NT2/D1 (cell line): Measurements from ENCODE around the gene PARPBP.
A peak's percentile ranks its signal among the peaks of the same experiment; 100 is the strongest.

Experiments
- DNase-seq: peaks from one replicate; pipeline ENCODE4 v3.0.0-alpha.2; 2011; ENCODE audit warnings: low read depth, low spot score
- H3K27me3 ChIP-seq: 2 replicates; pipeline ENCODE4 v1.6.0; 2011; ENCODE audit warnings: mild to moderate bottlenecking; ENCODE audit not compliant: insufficient read length, insufficient read depth
- H3K36me3 ChIP-seq: 2 replicates; pipeline ENCODE4 v1.6.1; 2011; ENCODE audit warnings: mild to moderate bottlenecking, low read length, mixed read lengths; ENCODE audit not compliant: insufficient read depth, insufficient read length
- H3K4me1 ChIP-seq: 2 replicates; pipeline ENCODE4 v1.5.1; 2011; ENCODE audit not compliant: insufficient read depth, insufficient read length
- H3K4me3 ChIP-seq: 2 replicates; pipeline ENCODE4 v1.5.1; 2011; ENCODE audit warnings: low read depth; ENCODE audit not compliant: insufficient read length
- H3K9ac ChIP-seq: 2 replicates; pipeline ENCODE4 v1.6.0; 2011; ENCODE audit warnings: low read depth; ENCODE audit not compliant: insufficient read length
- H3K9me3 ChIP-seq: 2 replicates; pipeline ENCODE4 v1.5.1; 2011; ENCODE audit warnings: mild to moderate bottlenecking, low read length; ENCODE audit not compliant: insufficient read depth
- SUZ12 ChIP-seq: IDR thresholded peaks from 2 replicates; pipeline ENCODE4 v1.6.1; 2011; ENCODE audit not compliant: insufficient read length, insufficient read depth; ENCODE audit errors: extremely low read depth
- YY1 ChIP-seq: IDR thresholded peaks from 2 replicates; pipeline ENCODE4 v1.6.1; 2011; ENCODE audit not compliant: insufficient read length, insufficient read depth
- ZNF274 ChIP-seq: IDR thresholded peaks from 2 replicates; pipeline ENCODE4 v1.6.1; 2011; ENCODE audit warnings: mild to moderate bottlenecking, low read depth, low read length

PARPBP gene

GRCh38 chr12:102169922-102170621, 50.1 kb downstream of the PARPBP start:
- TF ChIP-seq SUZ12: no peak
- no peak for TF ChIP-seq ZNF274
- no peak for TF ChIP-seq YY1
- Histone ChIP-seq H3K4me1 (no peaks in the 10 kb centered on the region), H3K36me3 (peaks cover 11% of the 10 kb centered on the region), H3K9me3 (no peaks in the 10 kb centered on the region), H3K9ac (no peak overlapping the region), H3K27me3 (no peaks in the 10 kb centered on the region), H3K4me3 (no peak overlapping the region)
- peak; percentile 6 for DNase-seq

- Histone ChIP-seq H3K27me3 (no peaks in the 10 kb centered on the region), H3K36me3 (peaks cover 6% of the 10 kb centered on the region), H3K4me1 (no peaks in the 10 kb centered on the region), H3K9ac (no peak overlapping the region), H3K9me3 (no peaks in the 10 kb centered on the region), H3K4me3 (no peak overlapping the region)
- DNase-seq: no peak
- TF ChIP-seq YY1: no peak
- TF ChIP-seq SUZ12: no peak
- TF ChIP-seq ZNF274: no peak
These were observed 52.0 kb downstream of the PARPBP start for GRCh38 chr12:102171951-102172350.

- no peak overlapping the region for H3K4me3 ChIP-seq
- TF ChIP-seq SUZ12 (no peak), ZNF274 (no peak), YY1 (no peak)
- no peak for DNase-seq
- no peak overlapping the region for H3K9ac ChIP-seq
- no peaks in the 10 kb centered on the region for H3K4me1 ChIP-seq
- H3K9me3 ChIP-seq: no peaks in the 10 kb centered on the region
- H3K36me3 ChIP-seq: peaks cover 6% of the 10 kb centered on the region
- H3K27me3 ChIP-seq: no peaks in the 10 kb centered on the region
These were observed 52.5 kb downstream of the PARPBP start for GRCh38 chr12:102172436-102172835.

DNA sequence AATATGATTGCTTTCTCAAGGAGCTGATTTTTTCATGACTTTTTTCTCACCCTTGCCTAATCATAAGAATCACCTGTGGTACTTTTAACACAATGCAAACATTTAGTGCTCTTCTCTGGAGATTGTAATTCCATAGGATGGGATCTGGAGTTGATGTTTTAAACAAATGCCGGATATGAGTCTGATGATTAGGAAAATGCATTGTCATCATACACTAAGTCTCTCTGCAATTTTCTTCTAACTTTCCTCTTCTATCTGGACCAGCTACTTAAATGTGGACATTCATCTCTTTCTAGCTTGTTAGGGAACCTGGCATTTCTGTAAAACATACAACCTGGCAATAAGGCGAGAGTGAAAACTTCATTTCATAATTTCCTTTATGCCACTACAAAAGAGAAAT, 54.1 kb downstream of the PARPBP start:
- no peak overlapping the region for H3K9ac ChIP-seq
- no peak overlapping the region for H3K4me3 ChIP-seq
- no peak for TF ChIP-seq SUZ12
- no peak for TF ChIP-seq YY1
- TF ChIP-seq ZNF274: no peak
- H3K36me3 ChIP-seq: peaks cover 6% of the 10 kb centered on the region
- no peaks in the 10 kb centered on the region for H3K9me3 ChIP-seq
- H3K4me1 ChIP-seq: no peaks in the 10 kb centered on the region
- no peaks in the 10 kb centered on the region for H3K27me3 ChIP-seq
- DNase-seq: no peak

DNA sequence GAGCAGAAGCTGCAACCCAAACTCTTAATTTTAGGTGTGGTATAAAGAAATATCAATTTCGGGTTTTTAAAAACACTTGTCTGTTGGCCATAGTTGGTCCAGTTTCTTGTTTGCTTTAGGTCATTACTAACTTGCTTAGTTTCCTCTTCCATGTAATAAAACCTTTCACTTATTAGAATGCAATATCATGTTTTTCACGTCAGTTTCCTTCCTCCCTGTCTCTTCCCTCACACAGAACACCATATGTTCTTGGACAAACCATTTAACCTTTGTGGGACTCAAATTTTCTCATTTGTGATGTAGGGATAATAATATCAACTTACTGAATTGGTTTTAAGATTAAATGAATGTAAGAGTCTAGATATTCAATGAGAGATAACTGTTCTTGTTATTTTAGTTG, 54.8 kb downstream of the PARPBP start:
- peaks cover 6% of the 10 kb centered on the region for H3K36me3 ChIP-seq
- TF ChIP-seq ZNF274 (no peak), YY1 (no peak), SUZ12 (no peak)

DNA sequence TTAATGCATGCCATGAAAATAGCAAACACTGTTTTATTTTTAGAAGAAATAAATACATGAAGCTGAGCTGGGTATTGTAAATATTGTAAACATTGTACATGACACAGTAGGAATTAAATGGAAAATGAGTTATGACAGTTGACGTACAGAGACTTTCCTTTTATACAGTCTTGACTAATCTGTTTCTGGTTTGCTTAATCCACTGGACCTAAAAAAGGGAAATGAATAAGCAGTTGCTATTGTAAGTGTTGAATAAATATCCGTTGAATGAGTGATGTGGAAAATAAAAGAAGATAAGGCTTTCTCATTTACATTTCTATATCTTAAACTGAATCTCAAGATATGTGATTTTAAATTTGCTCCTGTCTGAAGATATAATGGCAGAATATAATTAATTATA, 62.7 kb downstream of the PARPBP start:
- Histone ChIP-seq H3K4me1 (no peaks in the 10 kb centered on the region), H3K36me3 (peaks cover 3% of the 10 kb centered on the region), H3K9ac (no peak overlapping the region), H3K4me3 (no peak overlapping the region), H3K27me3 (no peaks in the 10 kb centered on the region), H3K9me3 (no peaks in the 10 kb centered on the region)
- TF ChIP-seq SUZ12 (no peak), ZNF274 (no peak), YY1 (no peak)
- no peak for DNase-seq

More for the DNA sequence above, 54.8 kb downstream of the PARPBP start:
- H3K27me3 ChIP-seq: no peaks in the 10 kb centered on the region
- no peaks in the 10 kb centered on the region for H3K9me3 ChIP-seq
- H3K4me1 ChIP-seq: no peaks in the 10 kb centered on the region
- H3K4me3 ChIP-seq: no peak overlapping the region
- H3K9ac ChIP-seq: no peak overlapping the region
- no peak for DNase-seq

DNA sequence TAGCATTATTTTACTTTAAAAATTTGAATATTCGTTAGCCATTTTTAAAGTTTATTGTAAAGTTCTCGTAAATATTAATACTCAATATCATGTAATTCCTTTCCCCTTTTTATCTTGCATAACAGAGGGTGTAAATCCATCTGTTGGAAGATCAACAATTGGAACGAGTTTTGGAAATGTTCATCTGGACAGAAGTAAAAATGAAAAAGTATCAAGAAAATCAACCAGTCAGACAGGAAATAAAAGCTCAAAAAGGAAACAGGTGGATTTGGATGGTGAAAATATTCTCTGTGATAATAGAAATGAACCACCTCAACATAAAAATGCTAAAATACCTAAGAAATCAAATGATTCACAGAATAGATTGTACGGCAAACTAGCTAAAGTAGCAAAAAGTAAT, 75.8 kb downstream of the PARPBP start:
- Histone ChIP-seq H3K36me3 (peaks cover 3% of the 10 kb centered on the region), H3K9ac (no peak overlapping the region), H3K4me1 (no peaks in the 10 kb centered on the region), H3K27me3 (no peaks in the 10 kb centered on the region), H3K9me3 (no peaks in the 10 kb centered on the region), H3K4me3 (no peak overlapping the region)
- TF ChIP-seq YY1 (no peak), SUZ12 (no peak)
- DNase-seq: no peak

DNA sequence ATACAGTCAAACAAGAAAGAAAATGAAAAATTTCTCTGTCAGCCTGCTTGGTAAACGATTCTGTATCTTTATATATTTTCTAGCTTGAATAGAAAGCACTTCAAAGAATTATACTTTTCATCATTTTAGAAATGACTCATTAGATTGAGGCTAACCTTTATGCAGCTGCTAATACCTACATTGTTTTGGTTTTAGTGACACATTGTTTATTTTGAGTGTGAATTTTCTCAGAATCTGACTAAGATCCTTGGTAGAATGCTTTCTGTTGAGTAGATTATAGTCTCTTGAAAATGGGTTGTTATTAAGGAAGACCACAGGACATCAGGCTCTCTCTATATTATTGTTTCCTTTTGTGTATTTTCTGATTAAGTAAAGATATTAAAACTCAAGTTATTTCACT, 77.8 kb downstream of the PARPBP start, which contains the start of gene PMCH:
Gene PMCH (minus strand): TSS at position 45 of the 400 bp plus-strand sequence. CDS start 63 bp downstream, outside the sequence.
- H3K9me3 ChIP-seq: no peaks in the 10 kb centered on the region
- peaks cover 3% of the 10 kb centered on the region for H3K36me3 ChIP-seq
- H3K9ac ChIP-seq: no peak within 1 kb of the TSS
- H3K27me3 ChIP-seq: no peaks in the 10 kb centered on the region
- DNase-seq: no peak
- TF ChIP-seq YY1 (no peak), SUZ12 (no peak), ZNF274 (no peak)
- H3K4me1 ChIP-seq: no peaks in the 10 kb centered on the region
- H3K4me3 ChIP-seq: no peak within 1 kb of the TSS
